Stimulated activated naive CD4-positive, alpha-beta T cell treated with Interleukin-2 at 50 U/mL for 16 hours (primary cell): ENCODE measurements around the gene PSAPL1.

Source experiments
- DNase-seq: peaks from one replicate; lab custom pipeline; 2025; lab: John Stamatoyannopoulos, UW

PSAPL1 gene

DNA sequence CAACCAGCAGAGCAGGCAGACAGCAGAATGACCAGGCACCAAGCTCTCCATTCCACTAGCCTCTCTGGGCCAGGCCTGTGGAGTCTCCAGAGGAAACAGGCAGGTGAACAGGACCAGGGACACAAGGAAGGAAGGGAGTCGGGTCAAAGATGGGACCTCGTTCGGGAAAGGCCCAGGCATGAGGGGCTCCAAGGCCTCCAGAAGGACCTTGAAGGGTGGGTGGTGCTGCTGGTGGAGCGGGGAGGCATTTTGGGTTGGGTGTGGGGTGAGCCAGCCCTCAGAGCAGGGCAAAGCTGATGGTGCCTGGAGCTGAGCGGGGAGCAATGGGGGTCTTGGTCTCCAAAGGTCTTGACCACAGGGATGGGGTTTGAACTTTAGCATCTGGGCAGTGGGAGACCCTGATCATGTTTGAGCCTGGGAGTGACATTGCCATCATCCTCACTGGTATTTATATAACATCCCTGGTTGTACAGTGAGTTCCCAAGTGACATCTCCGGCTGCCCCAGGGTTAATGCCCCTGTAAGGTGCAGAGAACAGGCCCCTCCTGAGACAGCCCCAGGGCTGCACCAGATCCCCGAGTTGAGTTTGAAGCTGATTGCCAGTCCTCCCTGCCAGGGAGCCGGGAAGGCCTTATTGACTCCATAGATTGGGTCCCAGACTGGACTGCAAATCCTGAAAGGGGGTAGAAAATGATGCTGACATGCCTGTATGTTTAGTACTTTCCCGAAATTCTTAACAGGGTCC is 52.7 kb downstream of the PSAPL1 start:
- no peak for DNase-seq

DNA sequence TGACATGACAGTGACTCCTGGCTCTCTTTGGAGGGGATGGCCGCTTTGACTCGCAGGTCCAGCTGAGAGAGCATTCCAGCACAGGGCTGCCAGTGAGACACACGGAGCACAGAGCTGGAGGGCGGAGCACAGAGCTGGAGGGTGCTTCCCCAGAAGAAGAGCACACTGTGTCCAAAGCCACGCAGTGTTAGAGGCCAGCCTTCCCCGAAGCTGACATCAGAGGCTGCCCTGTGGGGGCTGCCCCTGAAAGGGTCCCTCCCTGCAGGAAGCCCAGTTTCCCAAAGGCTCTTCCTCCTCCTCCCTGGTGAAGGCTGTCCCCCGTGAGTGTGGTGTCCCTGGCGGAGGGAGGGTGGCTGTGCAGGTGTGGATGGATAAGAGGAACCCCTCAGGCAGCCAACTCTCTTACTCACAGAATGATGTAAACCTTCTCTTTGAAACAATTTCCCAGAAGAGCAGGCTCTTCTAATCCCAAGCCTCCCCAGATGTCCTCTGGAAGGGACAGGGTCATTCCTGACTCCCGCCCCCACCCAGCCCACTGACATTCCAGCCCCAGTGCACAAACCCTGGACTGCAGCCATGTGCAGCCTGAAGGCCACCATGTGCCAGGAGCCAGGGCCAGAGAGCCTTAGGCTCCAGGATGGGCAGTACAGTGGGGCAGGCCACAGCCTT is 53.4 kb downstream of the PSAPL1 start:
- DNase-seq: no peak
